ENCODE results near the gene TLR10. TPM values are rescaled to one million over a fixed set of nuclear protein-coding genes. Genes with fewer than 3 reads are reported as not detected.
"Not testable (repeated sequence)": the region's sequence is repeated elsewhere in the genome, so short reads cannot be mapped to it uniquely, and the experiment has no call there.

TLR10 gene
- polyA plus RNA-seq, 1 of the 3 experiments (the other 2 are of a cell fraction): not detected

DNA sequence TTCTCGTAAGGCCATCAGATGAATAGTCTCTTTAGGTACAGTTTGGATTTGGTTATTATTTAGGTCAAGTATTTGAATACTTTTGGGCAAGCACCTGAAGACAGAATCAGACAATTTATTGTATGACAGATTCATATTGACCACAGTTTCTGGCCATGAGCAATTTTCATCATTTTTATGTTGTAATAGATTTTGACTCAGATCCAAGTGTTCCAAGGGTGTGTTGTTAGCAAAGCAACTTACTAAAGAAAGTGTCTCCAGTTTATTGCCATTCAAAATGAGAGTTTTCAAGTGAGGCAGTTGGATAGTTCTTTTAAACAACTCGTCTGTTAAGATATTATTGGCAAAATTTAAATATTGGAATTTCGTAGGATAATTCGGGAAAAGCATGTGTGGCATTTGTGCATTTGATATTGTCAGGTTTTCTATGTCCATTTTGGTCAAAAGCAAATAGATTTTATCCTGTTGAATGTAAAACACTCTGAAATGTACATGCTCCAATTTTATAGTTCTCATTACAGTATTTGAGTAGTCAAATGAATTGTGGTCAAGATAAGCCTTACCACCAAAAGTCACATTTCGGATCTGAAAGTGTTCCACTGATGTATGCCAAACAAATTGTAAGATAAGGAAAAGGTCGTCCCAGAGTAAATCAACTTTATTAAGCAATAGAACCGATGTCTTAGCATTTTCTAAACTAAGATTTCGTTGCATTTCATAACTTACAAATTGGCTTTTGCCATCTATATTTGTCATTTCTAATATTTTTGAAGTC is 8.4 kb downstream of the TLR10 start:
- Histone ChIP-seq H4K20me1 (ENCODE audit: insufficient read depth) (no peaks in the 10 kb centered on the region), H3F3A (replicated peaks; ENCODE audit: insufficient read depth) (no peaks in the 10 kb centered on the region), H3K9me3 (no peaks in the 10 kb centered on the region), H3K36me3 (replicated peaks in 1 of 2; ENCODE audit: control insufficient read depth in 1 of 2, insufficient read depth in 2 of 2, low read length in 1 of 2) (no peaks in the 10 kb centered on the region), H2AFZ (ENCODE audit: low read depth) (no peak overlapping the region), H3K4me2 (no peak overlapping the region), H3K79me2 (ENCODE audit: insufficient read depth) (no peaks in the 10 kb centered on the region), H3K27me3 (ENCODE audit: insufficient read depth) (no peaks in the 10 kb centered on the region; the same call in 1 of the 2 replicates), H3K9ac (no peak overlapping the region), H3K27ac (ENCODE audit: low read depth in 2 of 2, low read length in 1 of 2) (no peak overlapping the region), H3K4me1 (ENCODE audit: control insufficient read depth in 1 of 2, insufficient read depth in 2 of 2, low read depth in 1 of 2, low read length in 1 of 2) (no peaks in the 10 kb centered on the region), H3K9me2 (no peaks in the 10 kb centered on the region), H3K4me3 (ENCODE audit: low read depth in 2 of 2, low read length in 1 of 2) (no peak overlapping the region)
- POLR2A ChIA-PET: no interaction called here
- TF ChIP-seq TEAD4 (IDR thresholded peaks at IDR 0.05; ENCODE audit: borderline replicate concordance, insufficient read depth): no peak
- no peak for TF ChIP-seq ELF1 (IDR thresholded peaks at IDR 0.05)
- no peak for TF ChIP-seq RXRA (IDR thresholded peaks at IDR 0.05; ENCODE audit: borderline replicate concordance, low read depth)
- TF ChIP-seq GABPA (IDR thresholded peaks at IDR 0.05; ENCODE audit: low read depth): no peak
- TF ChIP-seq YY1 (IDR thresholded peaks at IDR 0.05; ENCODE audit: low read depth): no peak
- no peak for TF ChIP-seq TCF12 (IDR thresholded peaks at IDR 0.05)
- TF ChIP-seq RAD21 (IDR thresholded peaks at IDR 0.05; ENCODE audit: low read length): no peak
- TF ChIP-seq SMC3 (IDR thresholded peaks at IDR 0.05; ENCODE audit: low read depth, low read length): no peak
- TF ChIP-seq EP300 (IDR thresholded peaks at IDR 0.05; ENCODE audit: borderline replicate concordance in 1 of 2, low read depth in 1 of 2, low read length in 1 of 2): no peak
- TF ChIP-seq POLR2AphosphoS5 (IDR thresholded peaks at IDR 0.05; ENCODE audit: low read depth, low read length): no peak
- TF ChIP-seq SIN3A (IDR thresholded peaks at IDR 0.05; ENCODE audit: borderline replicate concordance, low read depth, low read length): no peak
- 37% methylated on average over 8 of the region's 8 CpGs for WGBS (ENCODE audit: low lambda C conversion rate)
- CTCF ChIA-PET: interaction anchor here (1.3 to 2.7 kb wide), 5 partner anchors 8 to 595 kb away, joined by 3 to 16 read pairs (median 8); partner anchors contain the start of gene TLR10
- no peak for DNase-seq

DNA sequence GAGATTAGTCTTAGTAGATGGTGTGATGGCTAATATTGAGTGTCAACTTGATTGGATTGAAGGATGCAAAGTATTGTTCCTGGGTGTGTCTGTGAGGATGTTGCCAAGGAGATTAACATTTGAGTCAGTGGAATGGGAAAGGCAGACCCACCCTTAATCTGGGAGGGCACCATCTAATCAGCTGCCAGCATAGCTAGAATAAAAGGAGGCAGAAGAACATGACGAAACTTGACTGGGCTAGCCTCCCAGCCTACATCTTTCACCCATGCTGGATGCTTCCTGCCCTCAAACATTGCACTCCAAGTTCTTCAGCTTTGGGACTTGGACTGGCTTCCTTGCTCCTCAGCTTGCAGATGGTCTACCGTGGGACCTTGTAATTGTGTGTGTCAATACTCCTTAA is 12.5 kb downstream of the TLR10 start:
- H3K4me2 ChIP-seq; H3K27ac ChIP-seq (ENCODE audit: low read depth in 2 of 2, low read length in 1 of 2); H3K79me2 ChIP-seq (ENCODE audit: insufficient read depth); H3K27me3 ChIP-seq (ENCODE audit: insufficient read depth); H3F3A ChIP-seq (replicated peaks; ENCODE audit: insufficient read depth); H3K9me3 ChIP-seq; H4K20me1 ChIP-seq (ENCODE audit: insufficient read depth); H3K9ac ChIP-seq; H3K9me2 ChIP-seq; DNase-seq; H2AFZ ChIP-seq (ENCODE audit: low read depth); POLR2A ChIA-PET; H3K4me1 ChIP-seq (ENCODE audit: control insufficient read depth in 1 of 2, insufficient read depth in 2 of 2, low read depth in 1 of 2, low read length in 1 of 2); H3K4me3 ChIP-seq (ENCODE audit: low read depth in 2 of 2, low read length in 1 of 2); H3K36me3 ChIP-seq (replicated peaks in 1 of 2; ENCODE audit: control insufficient read depth in 1 of 2, insufficient read depth in 2 of 2, low read length in 1 of 2): not testable (repeated sequence)
- 68% methylated on average over 2 of the region's 2 CpGs for WGBS (ENCODE audit: low lambda C conversion rate)
- CTCF ChIA-PET: interaction anchor here (1.3 to 4.5 kb wide), 4 partner anchors 11 to 591 kb away, joined by 4 to 37 read pairs (median 14); partner anchors contain the start of genes TLR1 and TLR10

DNA sequence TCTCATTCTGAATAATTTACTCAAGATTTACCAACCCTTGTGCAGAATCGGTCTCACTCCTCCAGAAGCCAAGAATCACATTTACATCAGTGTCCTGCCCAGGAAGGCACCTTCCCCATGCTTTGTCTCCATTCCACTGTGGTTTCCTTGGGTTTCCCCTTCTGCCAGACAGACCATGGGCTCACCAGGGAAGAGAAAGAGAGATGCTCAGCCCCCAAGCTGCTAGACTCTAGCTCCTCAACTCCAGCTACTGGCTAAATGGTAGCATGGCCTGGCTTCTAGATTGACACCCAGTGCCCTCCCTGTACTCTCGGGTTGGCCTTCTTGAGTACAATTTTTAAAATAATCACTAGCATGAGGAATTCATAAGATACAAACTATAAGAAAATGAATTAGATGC is 12.9 kb downstream of the TLR10 start:
- POLR2A ChIA-PET: no interaction called here
- Histone ChIP-seq H3K9me3 (no peaks in the 10 kb centered on the region), H3K36me3 (replicated peaks in 1 of 2; ENCODE audit: control insufficient read depth in 1 of 2, insufficient read depth in 2 of 2, low read length in 1 of 2) (no peaks in the 10 kb centered on the region), H3K4me2 (no peak overlapping the region), H3K9me2 (no peaks in the 10 kb centered on the region), H2AFZ (ENCODE audit: low read depth) (no peak overlapping the region), H3F3A (replicated peaks; ENCODE audit: insufficient read depth) (no peaks in the 10 kb centered on the region), H3K27me3 (ENCODE audit: insufficient read depth) (no peaks in the 10 kb centered on the region; the same call in 1 of the 2 replicates), H3K9ac (no peak overlapping the region), H3K4me3 (ENCODE audit: low read depth in 2 of 2, low read length in 1 of 2) (no peak overlapping the region), H3K4me1 (ENCODE audit: control insufficient read depth in 1 of 2, insufficient read depth in 2 of 2, low read depth in 1 of 2, low read length in 1 of 2) (no peaks in the 10 kb centered on the region), H3K27ac (ENCODE audit: low read depth in 2 of 2, low read length in 1 of 2) (no peak overlapping the region), H3K79me2 (ENCODE audit: insufficient read depth) (no peaks in the 10 kb centered on the region), H4K20me1 (ENCODE audit: insufficient read depth) (no peaks in the 10 kb centered on the region)
- no peak for DNase-seq
- WGBS (ENCODE audit: low lambda C conversion rate): 82% methylated on average over 2 of the region's 2 CpGs
- CTCF ChIA-PET: interaction anchor here (1.3 to 4.5 kb wide), 5 partner anchors 10 to 590 kb away, joined by 3 to 37 read pairs (median 6); partner anchors contain the start of genes TLR1 and TLR10
- no peak for TF ChIP-seq MXI1 (IDR thresholded peaks at IDR 0.05; ENCODE audit: low read depth, low read length)
- TF ChIP-seq, protein P1, sequence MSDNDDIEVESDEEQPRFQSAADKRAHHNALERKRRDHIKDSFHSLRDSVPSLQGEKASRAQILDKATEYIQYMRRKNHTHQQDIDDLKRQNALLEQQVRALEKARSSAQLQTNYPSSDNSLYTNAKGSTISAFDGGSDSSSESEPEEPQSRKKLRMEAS (IDR thresholded peaks at IDR 0.05; ENCODE audit: low read depth): no peak
- no peak for TF ChIP-seq POLR2AphosphoS5 (IDR thresholded peaks at IDR 0.05; ENCODE audit: low read depth, low read length)
- TF ChIP-seq, protein P2, sequence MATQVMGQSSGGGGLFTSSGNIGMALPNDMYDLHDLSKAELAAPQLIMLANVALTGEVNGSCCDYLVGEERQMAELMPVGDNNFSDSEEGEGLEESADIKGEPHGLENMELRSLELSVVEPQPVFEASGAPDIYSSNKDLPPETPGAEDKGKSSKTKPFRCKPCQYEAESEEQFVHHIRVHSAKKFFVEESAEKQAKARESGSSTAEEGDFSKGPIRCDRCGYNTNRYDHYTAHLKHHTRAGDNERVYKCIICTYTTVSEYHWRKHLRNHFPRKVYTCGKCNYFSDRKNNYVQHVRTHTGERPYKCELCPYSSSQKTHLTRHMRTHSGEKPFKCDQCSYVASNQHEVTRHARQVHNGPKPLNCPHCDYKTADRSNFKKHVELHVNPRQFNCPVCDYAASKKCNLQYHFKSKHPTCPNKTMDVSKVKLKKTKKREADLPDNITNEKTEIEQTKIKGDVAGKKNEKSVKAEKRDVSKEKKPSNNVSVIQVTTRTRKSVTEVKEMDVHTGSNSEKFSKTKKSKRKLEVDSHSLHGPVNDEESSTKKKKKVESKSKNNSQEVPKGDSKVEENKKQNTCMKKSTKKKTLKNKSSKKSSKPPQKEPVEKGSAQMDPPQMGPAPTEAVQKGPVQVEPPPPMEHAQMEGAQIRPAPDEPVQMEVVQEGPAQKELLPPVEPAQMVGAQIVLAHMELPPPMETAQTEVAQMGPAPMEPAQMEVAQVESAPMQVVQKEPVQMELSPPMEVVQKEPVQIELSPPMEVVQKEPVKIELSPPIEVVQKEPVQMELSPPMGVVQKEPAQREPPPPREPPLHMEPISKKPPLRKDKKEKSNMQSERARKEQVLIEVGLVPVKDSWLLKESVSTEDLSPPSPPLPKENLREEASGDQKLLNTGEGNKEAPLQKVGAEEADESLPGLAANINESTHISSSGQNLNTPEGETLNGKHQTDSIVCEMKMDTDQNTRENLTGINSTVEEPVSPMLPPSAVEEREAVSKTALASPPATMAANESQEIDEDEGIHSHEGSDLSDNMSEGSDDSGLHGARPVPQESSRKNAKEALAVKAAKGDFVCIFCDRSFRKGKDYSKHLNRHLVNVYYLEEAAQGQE (IDR thresholded peaks at IDR 0.05; ENCODE audit: low read depth, low read length): no peak
- TF ChIP-seq GABPA (IDR thresholded peaks at IDR 0.05; ENCODE audit: low read depth): no peak
- TF ChIP-seq SMC3 (IDR thresholded peaks at IDR 0.05; ENCODE audit: low read depth, low read length): no peak
- TF ChIP-seq, protein P3, sequence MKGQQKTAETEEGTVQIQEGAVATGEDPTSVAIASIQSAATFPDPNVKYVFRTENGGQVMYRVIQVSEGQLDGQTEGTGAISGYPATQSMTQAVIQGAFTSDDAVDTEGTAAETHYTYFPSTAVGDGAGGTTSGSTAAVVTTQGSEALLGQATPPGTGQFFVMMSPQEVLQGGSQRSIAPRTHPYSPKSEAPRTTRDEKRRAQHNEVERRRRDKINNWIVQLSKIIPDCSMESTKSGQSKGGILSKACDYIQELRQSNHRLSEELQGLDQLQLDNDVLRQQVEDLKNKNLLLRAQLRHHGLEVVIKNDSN (IDR thresholded peaks at IDR 0.05; ENCODE audit: borderline replicate concordance, low read depth): no peak
- no peak for TF ChIP-seq NRF1 (IDR thresholded peaks at IDR 0.05; ENCODE audit: low read depth, low read length)
- no peak for TF ChIP-seq RAD21 (IDR thresholded peaks at IDR 0.05; ENCODE audit: low read length)
- no peak for TF ChIP-seq RXRA (IDR thresholded peaks at IDR 0.05; ENCODE audit: borderline replicate concordance, low read depth)
- TF ChIP-seq MEF2A (IDR thresholded peaks at IDR 0.05; ENCODE audit: borderline replicate concordance, low read depth): no peak

All from SK-N-SH (cell line).